OCI-M1 (cell line): ENCODE measurements around the gene CIB4.
"Not testable (repeated sequence)": the region's sequence is repeated elsewhere in the genome, so short reads cannot be mapped to it uniquely, and the experiment has no call there.

Experiments
- DNase-seq: peaks from one replicate; lab custom pipeline; 2025; lab: John Stamatoyannopoulos, UW

CIB4 gene

GRCh38 chr2:26568076-26568890 is 72.9 kb downstream of the CIB4 start:
- no peak for DNase-seq

- DNase-seq: no peak
Measured at GRCh38 chr2:26567534-26567933, 73.6 kb downstream of the CIB4 start.

GRCh38 chr2:26566731-26567130 is 74.4 kb downstream of the CIB4 start:
- DNase-seq: not testable (repeated sequence)

GRCh38 chr2:26566081-26566375 is 75.1 kb downstream of the CIB4 start:
- DNase-seq: no peak

GRCh38 chr2:26564121-26564644 is 77.0 kb downstream of the CIB4 start:
- DNase-seq: no peak

GRCh38 chr2:26563686-26564085 is 77.5 kb downstream of the CIB4 start:
- no peak for DNase-seq

GRCh38 chr2:26562811-26563645 is 78.1 kb downstream of the CIB4 start:
- DNase-seq: no peak

- no peak for DNase-seq
Measured at GRCh38 chr2:26561918-26562810, 79.0 kb downstream of the CIB4 start.

GRCh38 chr2:26561376-26561775 is 79.8 kb downstream of the CIB4 start:
- DNase-seq: no peak

GRCh38 chr2:26560892-26561291 is 80.3 kb downstream of the CIB4 start:
- DNase-seq: no peak

- no peak for DNase-seq
Measured at GRCh38 chr2:26559556-26559955, 81.6 kb downstream of the CIB4 start.

GRCh38 chr2:26559044-26559405 is 82.1 kb downstream of the CIB4 start:
- no peak for DNase-seq

GRCh38 chr2:26558271-26559043 is 82.7 kb downstream of the CIB4 start:
- no peak for DNase-seq

- no peak for DNase-seq
Measured at GRCh38 chr2:26557244-26557925, 83.8 kb downstream of the CIB4 start.

- no peak for DNase-seq
Measured at GRCh38 chr2:26556309-26557243, 84.6 kb downstream of the CIB4 start.

GRCh38 chr2:26555246-26556133 is 85.7 kb downstream of the CIB4 start:
- DNase-seq: no peak

- DNase-seq: no peak
Measured at GRCh38 chr2:26552641-26553374, 88.4 kb downstream of the CIB4 start.
